Measurements from ENCODE around the gene ABCC12.

The ABCC12 gene

DNA sequence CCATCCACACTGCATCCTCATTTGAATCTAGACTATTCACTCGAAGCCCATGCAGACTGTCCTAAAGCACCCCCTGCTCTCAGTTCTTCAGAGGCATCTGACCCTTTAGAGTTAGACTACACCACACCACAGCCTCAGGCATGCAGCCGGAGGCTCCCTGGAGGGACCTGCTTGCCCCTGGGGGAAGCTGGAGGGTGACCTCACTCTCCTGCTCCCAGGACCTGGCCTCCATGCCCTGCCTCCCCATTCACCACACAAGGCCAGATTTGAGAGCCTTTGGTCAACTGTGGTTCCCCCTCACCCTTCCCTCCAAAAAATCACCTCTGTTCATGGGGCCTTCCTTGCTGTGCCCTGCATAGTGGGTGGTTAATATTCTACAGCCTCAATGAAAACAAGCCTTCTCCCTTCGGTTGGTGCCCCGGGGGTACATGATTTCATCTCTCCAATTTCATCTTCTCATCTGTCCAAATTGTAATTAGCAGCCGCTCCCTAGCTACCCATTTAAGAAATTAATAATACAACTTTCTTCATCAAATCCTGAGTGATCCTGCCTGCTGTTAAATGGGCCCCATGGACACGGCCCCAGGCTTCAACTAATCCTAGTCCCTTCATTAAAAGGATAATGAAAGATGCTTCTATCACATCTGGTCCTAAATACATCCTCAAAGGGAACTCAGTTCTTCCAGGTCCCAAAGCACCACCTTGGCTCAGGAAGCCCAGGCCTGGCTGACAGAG, 24.4 kb downstream of the ABCC12 start:
- DNase-seq (ENCODE audit: low spot score) = no peak

GRCh38 chr16:48129926-48130325, 25.9 kb downstream of the ABCC12 start:
- no peak for DNase-seq (ENCODE audit: low spot score)

- DNase-seq (ENCODE audit: low spot score) = no peak
Measured at GRCh38 chr16:48128769-48129168, 27.0 kb downstream of the ABCC12 start.

- DNase-seq (ENCODE audit: low spot score) = no peak
Measured at GRCh38 chr16:48126801-48127644, 28.8 kb downstream of the ABCC12 start.

GRCh38 chr16:48125888-48126287, 29.9 kb downstream of the ABCC12 start:
- no peak for DNase-seq (ENCODE audit: low spot score)

DNA sequence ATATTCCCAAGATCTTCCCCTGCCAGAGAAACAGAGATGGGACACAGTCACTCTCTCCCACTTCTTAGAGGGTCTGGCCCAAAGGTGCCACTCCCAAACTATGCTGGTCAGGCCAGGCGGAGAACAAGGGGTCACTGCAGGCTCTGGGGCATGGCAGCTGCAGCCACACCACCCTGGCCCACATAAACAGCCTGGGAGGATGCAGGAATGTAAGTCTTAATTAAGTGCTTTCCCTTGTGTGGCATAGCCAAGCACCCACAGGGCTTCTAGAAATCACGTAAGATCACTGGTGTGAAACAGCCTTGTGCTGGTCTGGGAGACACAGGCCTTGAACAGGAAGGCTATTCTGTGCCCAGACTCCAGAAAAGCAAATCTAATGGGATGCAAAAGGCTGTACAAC, 31.5 kb downstream of the ABCC12 start:
- DNase-seq (ENCODE audit: low spot score) = no peak

- DNase-seq (ENCODE audit: low spot score) = no peak
Measured at GRCh38 chr16:48123104-48123788, 32.5 kb downstream of the ABCC12 start.

- no peak for DNase-seq (ENCODE audit: low spot score)
Measured at GRCh38 chr16:48121276-48121675, 34.5 kb downstream of the ABCC12 start.

- DNase-seq (ENCODE audit: low spot score) = no peak
Measured at GRCh38 chr16:48118841-48119240, 37.0 kb downstream of the ABCC12 start.

DNA sequence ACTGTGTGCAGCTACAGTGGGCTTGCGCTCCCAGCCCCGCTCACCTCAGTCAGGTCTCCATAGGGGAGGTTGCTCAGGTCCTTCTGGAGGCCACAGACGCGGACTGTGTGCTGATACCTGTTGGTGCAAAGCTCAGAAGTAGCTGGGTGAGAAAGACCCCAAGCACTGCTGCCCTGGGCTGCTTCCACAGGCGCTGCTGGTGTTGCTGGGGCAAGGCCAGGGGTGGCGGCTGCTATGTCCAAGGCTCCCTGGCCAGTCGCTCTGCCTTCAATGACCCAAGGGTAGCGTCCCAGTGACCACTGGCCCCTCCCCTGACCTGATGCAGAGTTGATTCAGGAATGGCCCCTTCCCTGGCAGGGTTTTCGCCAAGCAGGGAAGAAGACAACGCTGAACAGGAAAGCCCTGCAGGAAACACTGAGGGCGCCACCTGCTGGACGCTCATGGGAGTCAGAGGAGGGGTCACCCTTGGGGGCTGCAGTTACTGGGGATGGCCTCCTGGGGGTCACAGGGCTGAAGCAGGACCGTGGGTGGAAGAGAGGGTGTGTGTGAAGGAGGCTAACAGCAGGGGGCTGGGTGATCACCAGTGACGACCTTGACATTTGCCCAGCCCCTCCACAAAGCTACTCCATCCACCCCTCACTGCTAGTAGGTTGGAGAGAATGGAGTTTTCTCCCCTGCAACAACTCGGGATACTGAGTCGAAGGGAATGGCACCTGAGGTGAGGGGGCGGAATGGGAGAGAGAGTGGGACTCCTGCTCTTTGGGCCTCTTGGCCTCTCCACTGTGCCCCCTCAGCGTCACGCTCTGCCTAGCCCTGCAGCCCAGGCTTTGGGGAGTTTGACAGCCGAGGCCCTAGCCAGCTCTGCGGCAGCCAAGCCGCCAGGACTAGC, 38.3 kb downstream of the ABCC12 start:
- DNase-seq (ENCODE audit: low spot score) = peak; percentile 33

- DNase-seq (ENCODE audit: low spot score) = no peak
Measured at GRCh38 chr16:48115299-48115698, 40.5 kb downstream of the ABCC12 start.

GRCh38 chr16:48114410-48114809, 41.4 kb downstream of the ABCC12 start:
- no peak for DNase-seq (ENCODE audit: low spot score)

DNA sequence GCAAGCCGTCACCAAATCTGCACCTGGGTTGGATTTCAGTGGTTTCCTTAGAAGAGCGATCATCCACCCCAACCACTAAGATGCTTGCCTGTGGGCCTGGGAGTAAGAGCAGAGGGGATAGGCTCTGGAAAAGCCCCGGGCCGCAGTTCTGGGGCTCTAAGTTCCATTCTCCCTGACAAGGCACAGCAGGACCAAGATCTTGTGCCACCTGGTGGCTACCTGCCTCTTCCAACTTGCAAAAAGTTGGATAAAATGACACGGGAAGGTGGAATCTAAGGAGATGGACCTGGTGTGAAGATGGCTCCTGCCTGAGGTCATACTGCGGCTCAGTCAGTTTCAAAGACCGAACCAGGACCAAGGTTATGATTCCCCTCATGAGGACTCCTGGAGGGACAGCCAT, 42.3 kb downstream of the ABCC12 start:
- DNase-seq (ENCODE audit: low spot score) = no peak

DNA sequence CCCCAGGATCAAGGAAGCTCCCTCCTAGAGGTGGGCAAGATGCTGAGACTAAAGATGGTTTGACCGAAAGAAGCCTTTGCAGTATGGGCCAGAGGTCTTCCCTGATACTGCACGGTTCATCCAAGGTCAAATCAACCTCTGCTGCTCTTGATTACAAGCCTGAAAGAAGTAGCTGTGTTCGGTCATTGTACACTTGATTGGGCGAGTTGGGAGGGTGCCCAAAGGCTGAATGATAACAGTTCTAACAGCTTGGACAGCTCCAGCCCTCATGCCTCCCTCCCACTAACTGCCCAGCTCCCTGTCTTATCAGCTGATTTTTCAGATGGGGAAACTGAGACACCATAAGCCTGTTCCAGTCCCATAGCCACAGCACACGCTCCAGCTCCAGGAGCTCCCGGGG, 42.8 kb downstream of the ABCC12 start:
- no peak for DNase-seq (ENCODE audit: low spot score)

DNA sequence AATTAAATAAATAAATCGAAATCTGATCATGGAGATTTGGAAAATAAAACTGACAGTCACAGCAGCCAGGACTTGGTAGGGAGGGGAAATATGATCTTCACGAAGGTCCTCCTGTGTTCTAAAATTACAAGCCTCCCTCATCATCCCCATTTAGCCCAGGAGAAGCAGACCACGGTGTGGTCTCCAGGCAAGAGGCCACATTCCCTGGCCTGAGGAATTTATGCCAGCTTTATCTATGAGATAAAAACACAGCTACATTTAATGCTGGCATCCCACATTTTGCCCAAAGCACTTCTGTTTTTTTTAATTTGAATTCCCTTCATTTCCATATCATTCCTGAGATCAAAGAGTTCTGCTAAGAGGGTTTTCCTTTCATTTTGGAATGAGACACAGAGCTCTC, 43.2 kb downstream of the ABCC12 start:
- DNase-seq (ENCODE audit: low spot score) = no peak

- no peak for DNase-seq (ENCODE audit: low spot score)
Measured at GRCh38 chr16:48110982-48111381, 44.8 kb downstream of the ABCC12 start.

GRCh38 chr16:48110000-48110399, 45.8 kb downstream of the ABCC12 start:
- no peak for DNase-seq (ENCODE audit: low spot score)

- no peak for DNase-seq (ENCODE audit: low spot score)
Measured at GRCh38 chr16:48109475-48109874, 46.3 kb downstream of the ABCC12 start.

DNA sequence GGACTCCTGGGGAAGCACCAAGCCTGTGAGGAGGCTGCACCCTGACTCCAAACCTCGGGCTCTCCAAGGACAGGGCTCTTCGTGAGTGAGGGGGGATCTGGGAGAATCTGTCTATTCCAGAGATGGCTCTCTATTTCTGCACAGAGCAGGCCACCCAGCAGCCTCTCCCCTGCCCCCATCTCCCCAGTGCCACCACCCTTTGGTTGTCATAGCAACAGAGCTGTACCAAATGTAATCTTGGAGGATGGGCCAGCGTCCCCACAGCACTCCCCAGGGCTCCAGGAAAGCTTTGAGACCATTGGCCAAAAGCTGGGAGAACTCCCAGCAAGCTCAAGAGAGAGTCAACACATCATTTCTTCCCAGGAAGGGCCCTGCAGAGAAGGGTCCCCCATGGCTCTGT, 49.3 kb downstream of the ABCC12 start:
- DNase-seq (ENCODE audit: low spot score) = no peak
